IPS-18c (cell line): ENCODE measurements around the gene FAXC.

Experiments used
- H3K4me3 ChIP-seq: 2 replicates; pipeline ENCODE4 v1.7.0; 2013; ENCODE audit warnings: low read depth, mild to moderate bottlenecking, low read length, moderate library complexity; ENCODE audit not compliant: insufficient read depth
- H3K9me3 ChIP-seq: one replicate; pipeline ENCODE4 v1.6.1; 2013; ENCODE audit warnings: mild to moderate bottlenecking, low read length, moderate library complexity; ENCODE audit not compliant: control insufficient read depth, insufficient read depth

The FAXC gene

DNA sequence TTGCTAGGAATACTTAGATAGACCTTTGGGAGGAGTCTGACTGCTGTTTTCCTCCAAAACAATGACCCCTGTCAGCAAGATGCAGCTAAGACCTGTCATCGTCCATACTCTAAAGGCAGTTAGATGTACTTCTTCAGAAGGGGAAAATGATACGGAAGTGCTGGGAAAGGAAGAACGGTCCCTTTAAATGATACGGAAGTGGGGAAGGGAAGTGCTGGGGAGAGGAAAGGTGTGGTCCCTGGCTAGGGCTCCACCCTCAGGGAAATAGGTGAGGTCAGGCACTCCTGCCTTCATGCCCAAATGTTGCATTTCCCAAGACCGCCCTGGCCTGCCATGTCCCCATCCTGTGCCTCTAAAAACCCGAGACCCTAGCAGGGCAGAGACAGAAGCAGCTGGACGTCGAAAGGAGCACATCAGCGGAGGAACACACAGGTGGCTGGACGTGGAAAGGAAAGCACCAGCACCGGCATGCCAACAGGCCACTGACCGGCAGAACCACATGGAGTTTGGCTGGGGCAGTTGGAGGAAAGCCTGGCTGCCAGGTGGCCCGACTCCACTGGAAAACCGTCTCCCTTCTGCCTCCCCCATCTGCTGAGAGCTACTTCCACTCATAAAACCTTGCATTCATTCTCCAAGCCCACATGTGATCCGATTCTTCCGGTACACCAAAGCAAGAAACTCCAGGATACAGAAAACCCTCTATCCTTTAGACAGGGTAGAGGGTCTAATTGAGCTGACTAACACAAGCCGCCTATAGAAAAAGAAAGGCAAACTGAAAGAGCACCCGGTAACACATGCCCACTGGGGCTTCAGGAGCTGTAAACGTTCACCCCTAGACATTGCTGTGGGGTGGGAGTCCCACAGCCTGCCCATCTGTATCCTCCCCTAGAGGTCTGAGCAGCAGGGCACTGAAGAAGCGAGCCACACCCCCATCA lies 94.6 kb downstream of the FAXC start:
- Histone ChIP-seq H3K9me3 (no peaks in the 10 kb centered on the region), H3K4me3 (no peak overlapping the region)

DNA sequence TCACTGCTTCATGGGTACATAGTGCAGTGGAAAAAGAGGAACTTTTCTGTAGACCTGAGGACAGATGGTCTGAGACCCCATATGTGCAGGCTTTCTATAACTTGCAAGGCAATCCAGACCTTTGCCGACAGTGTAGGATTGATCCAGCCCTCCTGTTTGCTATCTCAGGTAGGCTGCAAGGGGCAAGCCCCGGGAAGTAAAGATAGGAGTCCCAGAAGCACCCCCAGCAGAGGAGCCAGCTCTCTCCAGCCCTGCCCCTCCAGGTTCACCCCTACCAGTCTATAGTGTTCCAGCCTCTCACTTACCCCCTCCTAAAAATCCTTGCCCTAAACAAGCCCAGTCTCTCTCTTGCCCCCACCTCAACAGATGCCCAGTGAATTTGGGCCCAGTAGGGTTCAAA lies 96.2 kb downstream of the FAXC start:
- Histone ChIP-seq H3K9me3 (no peaks in the 10 kb centered on the region), H3K4me3 (no peak overlapping the region)

DNA sequence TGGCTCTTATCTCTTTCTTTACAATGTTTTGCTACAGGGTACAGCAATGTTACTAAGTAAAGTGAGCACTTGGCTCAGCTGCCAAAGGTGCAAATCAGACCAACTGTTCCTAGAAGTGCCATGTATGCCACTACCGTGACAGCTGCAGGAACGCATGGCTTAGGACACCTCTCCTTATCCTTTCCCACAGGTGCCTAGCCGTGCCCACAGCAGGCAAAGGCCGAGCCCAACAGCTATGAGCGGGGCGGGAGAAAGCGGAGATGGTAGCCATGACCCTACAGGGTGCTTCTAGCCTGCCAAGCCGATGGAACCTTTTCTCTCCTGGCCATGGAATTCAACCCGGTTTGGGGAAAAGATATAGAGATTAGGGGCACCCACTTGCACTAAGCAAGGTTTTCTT lies 97.1 kb downstream of the FAXC start:
- Histone ChIP-seq H3K9me3 (no peaks in the 10 kb centered on the region), H3K4me3 (no peak overlapping the region)

DNA sequence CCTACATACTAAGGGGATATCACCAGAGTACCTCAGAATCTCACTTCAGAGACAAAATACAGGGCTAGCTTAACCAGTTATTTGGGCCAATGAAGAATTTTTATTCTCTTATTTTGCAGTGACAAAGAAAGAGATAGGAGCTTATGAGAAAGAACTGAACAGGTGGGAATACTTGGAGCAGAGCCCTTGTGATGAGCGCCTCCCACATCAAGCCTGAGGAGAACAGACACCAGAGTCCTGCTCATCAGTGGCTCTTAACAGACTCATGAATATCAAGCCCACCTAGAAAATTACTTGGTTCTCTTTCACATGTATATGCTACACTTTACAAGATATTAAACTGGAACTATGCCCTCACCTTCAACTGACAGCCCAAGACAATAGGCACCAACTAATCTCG lies 99.0 kb downstream of the FAXC start:
- Histone ChIP-seq H3K4me3 (no peak overlapping the region), H3K9me3 (no peaks in the 10 kb centered on the region)

DNA sequence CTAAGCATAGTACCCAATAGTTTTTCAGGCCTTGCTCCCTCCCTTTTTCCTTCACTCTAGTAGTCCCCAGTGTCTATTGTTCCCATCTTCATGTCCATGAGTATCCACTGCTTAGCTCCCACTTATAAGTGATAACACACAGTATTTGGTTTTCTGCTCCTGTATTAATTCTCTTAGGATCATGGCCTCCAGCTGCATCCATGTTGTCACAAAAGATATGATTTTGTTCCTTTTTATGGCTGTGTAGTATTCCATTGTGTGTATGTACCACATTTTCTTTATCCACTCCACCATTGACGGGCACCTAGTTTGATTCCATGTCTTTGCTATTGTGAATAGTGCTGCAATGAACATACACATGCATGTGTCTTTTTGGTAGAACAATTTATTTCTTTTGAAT lies 102.9 kb downstream of the FAXC start:
- no peak overlapping the region for H3K4me3 ChIP-seq

DNA sequence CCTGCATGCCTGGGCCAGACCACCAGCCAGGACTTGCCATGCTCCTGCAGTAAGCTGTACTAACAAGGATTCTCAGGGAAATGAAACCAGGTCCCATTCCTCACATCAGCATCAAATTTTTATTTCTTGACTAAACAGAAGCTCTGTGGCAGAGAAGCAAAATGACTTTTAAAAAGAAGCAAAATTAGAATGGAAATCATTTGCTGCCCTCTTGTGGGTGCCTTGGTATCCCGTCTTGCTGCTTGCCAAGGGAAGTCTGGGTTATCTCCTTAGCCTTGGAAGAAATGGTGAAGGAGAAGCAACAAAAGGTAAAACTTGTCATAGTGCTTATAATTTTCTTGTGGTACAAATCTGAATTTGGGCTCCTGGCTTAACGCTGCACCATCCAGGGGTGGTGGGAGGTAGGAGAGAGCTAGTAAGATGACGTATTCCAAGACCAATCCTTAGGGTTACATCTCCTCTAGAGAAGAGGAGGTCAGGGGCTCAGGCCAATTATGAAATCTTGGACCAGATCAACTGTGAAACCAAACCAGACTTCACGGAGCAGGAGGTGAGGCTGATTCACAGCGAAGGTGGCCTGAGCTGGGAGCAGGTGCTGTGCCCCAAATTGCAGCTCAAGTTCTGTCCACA lies 107.5 kb downstream of the FAXC start:
- H3K4me3 ChIP-seq, result no peak overlapping the region
- H3K9me3 ChIP-seq, result peaks cover 2% of the 10 kb centered on the region

More for the DNA sequence above, 102.9 kb downstream of the FAXC start:
- peaks cover 2% of the 10 kb centered on the region for H3K9me3 ChIP-seq

DNA sequence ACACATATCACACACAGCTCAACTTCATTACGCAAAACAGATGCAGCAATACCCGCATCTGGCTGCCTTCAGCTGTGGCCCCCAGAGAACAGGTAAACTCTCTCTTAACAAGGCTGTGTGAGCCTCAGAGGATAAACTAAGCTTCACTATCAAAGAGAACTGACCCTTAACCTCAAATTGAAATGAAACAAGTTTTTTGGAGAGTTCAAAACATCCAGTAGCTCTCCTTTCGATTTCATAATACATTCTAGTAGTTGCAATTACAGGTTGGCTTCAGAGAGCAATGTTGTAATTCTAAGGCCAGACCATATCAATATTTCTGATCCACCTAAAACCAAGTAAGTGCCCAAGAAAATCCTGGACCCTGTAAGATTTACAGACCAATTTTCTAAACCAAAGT lies 113.5 kb downstream of the FAXC start:
- H3K9me3 ChIP-seq, result no peaks in the 10 kb centered on the region
- no peak overlapping the region for H3K4me3 ChIP-seq

DNA sequence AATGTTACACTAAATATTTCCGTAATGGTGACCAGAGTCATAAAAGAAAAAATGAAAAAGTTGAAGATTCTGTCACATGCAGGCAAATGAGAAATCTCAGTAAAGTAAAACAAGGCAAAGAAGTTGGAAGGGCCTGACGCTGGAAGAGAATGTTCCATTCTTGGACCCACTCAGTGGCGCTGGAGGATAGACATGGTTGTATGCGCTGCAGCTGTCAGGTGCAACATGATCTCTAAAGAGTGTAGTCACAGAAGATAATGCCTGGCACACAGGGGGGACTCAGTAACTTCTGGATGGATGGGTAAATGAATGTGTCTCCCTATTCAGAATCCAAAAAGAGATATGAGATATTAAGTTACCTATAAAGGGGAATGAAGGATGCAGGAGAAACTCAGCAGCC lies 116.3 kb downstream of the FAXC start:
- Histone ChIP-seq H3K4me3 (no peak overlapping the region), H3K9me3 (no peaks in the 10 kb centered on the region)

DNA sequence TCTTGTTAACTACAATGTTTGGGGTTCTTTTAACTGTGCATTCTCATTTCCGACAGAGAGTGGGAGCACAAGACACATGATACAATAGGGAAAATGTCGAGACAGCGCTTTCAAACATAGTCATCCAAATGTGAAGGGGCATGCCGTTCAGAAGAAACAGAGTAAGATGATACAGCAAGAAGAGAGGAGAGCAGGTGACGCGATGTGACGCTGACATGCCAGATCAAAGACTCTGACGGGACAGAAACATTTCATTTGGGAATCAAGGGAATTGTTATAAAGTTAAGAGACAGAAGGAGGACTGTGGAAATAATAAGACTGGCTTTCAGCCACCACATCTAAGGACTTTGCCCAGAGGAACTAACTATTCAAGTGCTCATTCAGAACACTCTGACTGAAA lies 117.4 kb downstream of the FAXC start:
- no peaks in the 10 kb centered on the region for H3K9me3 ChIP-seq
- no peak overlapping the region for H3K4me3 ChIP-seq

DNA sequence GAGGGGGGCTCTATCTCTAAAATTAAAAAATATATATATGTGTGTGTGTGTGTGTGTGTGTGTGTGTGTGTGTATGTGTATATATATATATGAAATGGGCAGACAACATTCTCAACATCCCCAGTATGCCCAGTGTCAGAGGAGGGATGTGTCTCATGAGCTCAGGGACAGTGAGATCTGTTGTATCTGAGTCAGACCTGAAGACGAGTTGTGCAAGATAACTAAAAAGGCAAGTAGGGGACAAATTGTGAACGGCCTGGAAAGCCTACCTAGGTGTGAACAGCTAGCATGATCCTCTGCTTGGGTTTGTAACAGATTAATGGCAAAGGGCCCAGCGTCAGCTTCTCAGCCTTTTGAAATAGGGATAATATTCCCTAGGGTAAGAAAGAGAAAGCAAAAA lies 124.3 kb downstream of the FAXC start:
- no peak overlapping the region for H3K4me3 ChIP-seq
- H3K9me3 ChIP-seq, result no peaks in the 10 kb centered on the region
